Immature natural killer cell (primary cell): ENCODE results near the gene MTOR. TPM values are rescaled to one million over a fixed set of nuclear protein-coding genes. Genes with fewer than 3 reads are reported as not detected.

Source experiments
- DNase-seq, 3 donors: peaks; one replicate each; pipeline ENCODE4 v3.0.0; 2022; ENCODE audit warnings: mixed read lengths in 1 of 3
- H3K27ac Mint-ChIP-seq, 6 donors: one replicate each; pipeline ENCODE4 v1.8.0; 2020; ENCODE audit warnings: mixed read lengths in 6 of 6, mild to moderate bottlenecking in 5 of 6, inconsistent platforms in 4 of 6, moderate library complexity in 3 of 6
- H3K27me3 Mint-ChIP-seq, 3 donors: one replicate each; pipeline ENCODE4 v1.8.0; 2020 to 2021; ENCODE audit warnings: low read depth in 3 of 3, mild to moderate bottlenecking in 3 of 3, mixed read lengths in 3 of 3, moderate library complexity in 3 of 3, inconsistent platforms in 1 of 3
- H3K36me3 Mint-ChIP-seq, 3 donors: one replicate each; pipeline ENCODE4 v1.8.0; 2020; ENCODE audit warnings: mixed read lengths in 3 of 3, inconsistent platforms in 2 of 3, mild to moderate bottlenecking in 2 of 3
- H3K4me1 Mint-ChIP-seq, 2 donors: one replicate each; pipeline ENCODE4 v1.8.0; 2020; ENCODE audit warnings: inconsistent platforms in 2 of 2, mild to moderate bottlenecking in 2 of 2, mixed read lengths in 2 of 2, moderate library complexity in 1 of 2
- H3K4me3 Mint-ChIP-seq, 5 donors: one replicate each; pipeline ENCODE4 v1.8.0; 2020; ENCODE audit warnings: mild to moderate bottlenecking in 5 of 5, mixed read lengths in 5 of 5, inconsistent platforms in 3 of 5, moderate library complexity in 3 of 5
- H3K9me3 Mint-ChIP-seq, 6 donors: one replicate each; pipeline ENCODE4 v1.8.0; 2020; ENCODE audit warnings: mild to moderate bottlenecking in 6 of 6, mixed read lengths in 6 of 6, inconsistent platforms in 4 of 6, moderate library complexity in 3 of 6
- polyA plus RNA-seq, 3 donors: library from polyadenylated mRNA; unstranded; fragments of 300-500 nt; fragmentation: Illumina TruSeq; gene quantifications; one replicate each; pipeline ENCODE4 v1.2.3, GENCODE V29; 2021

The MTOR gene
- polyA plus RNA-seq, 3 donors from 2014 or later = 1.7 to 10.1 (median 3.8) TPM

- DNase-seq = no peak
- H3K4me3 Mint-ChIP-seq = no peak overlapping the region
- peaks cover 0 to 3% of the 10 kb centered on the region in 2 donors for H3K4me1 Mint-ChIP-seq
- H3K36me3 Mint-ChIP-seq = peaks cover 13 to 24% (median 24%) of the 10 kb centered on the region in 3 donors
- peak overlapping the region in 1 of 6 donors; percentile 15 for H3K27ac Mint-ChIP-seq
- peaks cover 0 to 4% (median 0%) of the 10 kb centered on the region in 3 donors for H3K27me3 Mint-ChIP-seq
- H3K9me3 Mint-ChIP-seq = no peaks in the 10 kb centered on the region
Observed at GRCh38 chr1:11289064-11289463, 26.7 kb upstream of the MTOR start.

- Mint-ChIP-seq H3K4me1 (peaks cover 1 to 11% of the 10 kb centered on the region in 2 donors), H3K27ac (no peak overlapping the region), H3K36me3 (peaks cover 9 to 28% (median 20%) of the 10 kb centered on the region in 3 donors), H3K4me3 (no peak overlapping the region), H3K27me3 (peaks cover 0 to 4% (median 0%) of the 10 kb centered on the region in 3 donors), H3K9me3 (no peaks in the 10 kb centered on the region)
- DNase-seq = no peak
Observed at GRCh38 chr1:11286735-11287410, 24.5 kb upstream of the MTOR start.

GRCh38 chr1:11285883-11286734, 23.8 kb upstream of the MTOR start:
- no peak for DNase-seq

GRCh38 chr1:11284784-11285183, 22.4 kb upstream of the MTOR start:
- no peak overlapping the region for H3K4me3 Mint-ChIP-seq
- H3K27me3 Mint-ChIP-seq = peaks cover 0 to 4% (median 0%) of the 10 kb centered on the region in 3 donors
- H3K4me1 Mint-ChIP-seq = peaks cover 16 to 32% of the 10 kb centered on the region in 2 donors
- no peaks in the 10 kb centered on the region for H3K9me3 Mint-ChIP-seq
- no peak for DNase-seq
- no peak overlapping the region for H3K27ac Mint-ChIP-seq
- peaks cover 6 to 24% (median 18%) of the 10 kb centered on the region in 3 donors for H3K36me3 Mint-ChIP-seq

More at GRCh38 chr1:11285883-11286734, 23.8 kb upstream of the MTOR start:
- no peak overlapping the region for H3K4me3 Mint-ChIP-seq
- H3K36me3 Mint-ChIP-seq = peaks cover 9 to 24% (median 20%) of the 10 kb centered on the region in 3 donors
- no peak overlapping the region for H3K27ac Mint-ChIP-seq
- peaks cover 0 to 4% (median 0%) of the 10 kb centered on the region in 3 donors for H3K27me3 Mint-ChIP-seq
- no peaks in the 10 kb centered on the region for H3K9me3 Mint-ChIP-seq
- peaks cover 8 to 19% of the 10 kb centered on the region in 2 donors for H3K4me1 Mint-ChIP-seq

- no peak for DNase-seq
- Mint-ChIP-seq H3K27me3 (peaks cover 0 to 3% (median 0%) of the 10 kb centered on the region in 3 donors), H3K9me3 (no peaks in the 10 kb centered on the region), H3K4me1 (peaks cover 18 to 38% of the 10 kb centered on the region in 2 donors), H3K27ac (no peak overlapping the region), H3K4me3 (no peak overlapping the region), H3K36me3 (peaks cover 0 to 25% (median 13%) of the 10 kb centered on the region in 3 donors)
Observed at GRCh38 chr1:11283151-11283550, 20.8 kb upstream of the MTOR start.

GRCh38 chr1:11281518-11282331, 19.4 kb upstream of the MTOR start:
- H3K9me3 Mint-ChIP-seq = no peaks in the 10 kb centered on the region
- peaks cover 18 to 44% of the 10 kb centered on the region in 2 donors for H3K4me1 Mint-ChIP-seq
- no peak for DNase-seq
- peak overlapping the region in 4 of 6 donors; percentile 67 to 81 (median 72) for H3K27ac Mint-ChIP-seq
- peaks cover 0 to 3% (median 0%) of the 10 kb centered on the region in 3 donors for H3K27me3 Mint-ChIP-seq
- H3K36me3 Mint-ChIP-seq = peaks cover 0 to 29% (median 13%) of the 10 kb centered on the region in 3 donors
- no peak overlapping the region for H3K4me3 Mint-ChIP-seq

- peaks cover 25 to 52% of the 10 kb centered on the region in 2 donors for H3K4me1 Mint-ChIP-seq
- H3K36me3 Mint-ChIP-seq = peaks cover 0 to 25% (median 8%) of the 10 kb centered on the region in 3 donors
- H3K9me3 Mint-ChIP-seq = no peaks in the 10 kb centered on the region
- peaks cover 0 to 3% (median 0%) of the 10 kb centered on the region in 3 donors for H3K27me3 Mint-ChIP-seq
- no peak overlapping the region for H3K4me3 Mint-ChIP-seq
- H3K27ac Mint-ChIP-seq = peak overlapping the region; percentile 6 to 84 (median 30)
- DNase-seq = no peak
Observed at GRCh38 chr1:11280719-11281376, 18.5 kb upstream of the MTOR start.

- Mint-ChIP-seq H3K27ac (peak overlapping the region in 4 of 6 donors; percentile 4 to 64 (median 42)), H3K9me3 (no peaks in the 10 kb centered on the region), H3K36me3 (peaks cover 0 to 23% (median 10%) of the 10 kb centered on the region in 3 donors), H3K4me1 (peaks cover 36 to 65% of the 10 kb centered on the region in 2 donors), H3K27me3 (no peaks in the 10 kb centered on the region), H3K4me3 (no peak overlapping the region)
- no peak for DNase-seq
Observed at GRCh38 chr1:11279630-11280029, 17.3 kb upstream of the MTOR start.

GRCh38 chr1:11279152-11279551, 16.8 kb upstream of the MTOR start:
- DNase-seq = no peak
- Mint-ChIP-seq H3K27me3 (no peaks in the 10 kb centered on the region), H3K36me3 (peaks cover 0 to 23% (median 10%) of the 10 kb centered on the region in 3 donors), H3K9me3 (no peaks in the 10 kb centered on the region), H3K4me3 (no peak overlapping the region), H3K4me1 (peaks cover 37 to 68% of the 10 kb centered on the region in 2 donors), H3K27ac (peak overlapping the region in 1 of 6 donors; percentile 71)

GRCh38 chr1:11273595-11274234, 11.4 kb upstream of the MTOR start:
- H3K4me3 Mint-ChIP-seq = peak overlapping the region; percentile 90 to 93 (median 91)
- H3K9me3 Mint-ChIP-seq = no peaks in the 10 kb centered on the region
- peak in 1 of 3 donors; percentile 7 for DNase-seq
- peaks cover 1 to 3% (median 2%) of the 10 kb centered on the region in 3 donors for H3K27me3 Mint-ChIP-seq
- H3K36me3 Mint-ChIP-seq = peaks cover 0 to 13% (median 5%) of the 10 kb centered on the region in 3 donors
- H3K4me1 Mint-ChIP-seq = peaks cover 27 to 43% of the 10 kb centered on the region in 2 donors
- H3K27ac Mint-ChIP-seq = peak overlapping the region; percentile 84 to 96 (median 94)

GRCh38 chr1:11272832-11273594, 10.7 kb upstream of the MTOR start, which contains the start of gene UBIAD1:
TSS of gene UBIAD1 (plus strand) at chr1:11273198. CDS start at chr1:11273532, 334 bp downstream.
- H3K9me3 Mint-ChIP-seq = no peaks in the 10 kb centered on the region
- peaks cover 27 to 38% of the 10 kb centered on the region in 2 donors for H3K4me1 Mint-ChIP-seq
- peak within 1 kb of the TSS; percentile 90 to 93 (median 91) for H3K4me3 Mint-ChIP-seq
- DNase-seq = peak; percentile 78 to 85 (median 84)
- peaks cover 0 to 7% (median 5%) of the 10 kb centered on the region in 3 donors for H3K36me3 Mint-ChIP-seq
- peaks cover 1 to 7% (median 3%) of the 10 kb centered on the region in 3 donors for H3K27me3 Mint-ChIP-seq
- H3K27ac Mint-ChIP-seq = peak within 1 kb of the TSS; percentile 84 to 96 (median 94)

- Mint-ChIP-seq H3K27ac (peak overlapping the region in 2 of 6 donors; percentile 12 to 17), H3K9me3 (no peaks in the 10 kb centered on the region), H3K36me3 (peaks cover 0 to 5% (median 4%) of the 10 kb centered on the region in 3 donors), H3K27me3 (peaks cover 2 to 7% (median 4%) of the 10 kb centered on the region in 3 donors), H3K4me3 (peak overlapping the region; percentile 45 to 71 (median 53)), H3K4me1 (peaks cover 27 to 37% of the 10 kb centered on the region in 2 donors)
- no peak for DNase-seq
Observed at GRCh38 chr1:11272544-11272831, 10.1 kb upstream of the MTOR start.
